GM19372 (cell line): Measurements from ENCODE around the gene ERRFI1.

Experiments
- ATAC-seq: cut with Tn5 transposase; IDR thresholded peaks from one replicate; pipeline ENCODE4 v1.9.1; 2021; ENCODE audit warnings: mild to moderate bottlenecking, low read depth, moderate library complexity; ENCODE audit not compliant: unreplicated experiment

Gene ERRFI1

DNA sequence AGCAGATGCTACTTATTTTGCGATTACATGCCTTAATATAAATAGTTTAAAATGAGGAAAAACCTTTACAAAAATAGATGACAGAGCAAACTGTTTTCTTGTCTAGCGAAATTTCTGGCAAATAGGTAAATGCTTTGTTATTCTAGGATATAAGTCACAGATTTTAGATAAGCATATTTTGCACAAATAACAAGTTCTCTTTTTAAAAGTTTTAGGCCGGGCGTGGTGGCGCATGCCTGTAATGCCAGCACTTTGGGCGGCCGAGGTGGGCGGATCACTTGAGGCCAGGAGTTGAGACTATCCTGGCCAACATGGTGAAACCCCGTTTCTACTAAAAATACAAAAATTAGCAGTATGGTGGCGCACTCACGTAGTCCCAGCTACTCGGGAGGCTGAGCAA, 20.3 kb upstream of the ERRFI1 start:
- no peak for ATAC-seq

DNA sequence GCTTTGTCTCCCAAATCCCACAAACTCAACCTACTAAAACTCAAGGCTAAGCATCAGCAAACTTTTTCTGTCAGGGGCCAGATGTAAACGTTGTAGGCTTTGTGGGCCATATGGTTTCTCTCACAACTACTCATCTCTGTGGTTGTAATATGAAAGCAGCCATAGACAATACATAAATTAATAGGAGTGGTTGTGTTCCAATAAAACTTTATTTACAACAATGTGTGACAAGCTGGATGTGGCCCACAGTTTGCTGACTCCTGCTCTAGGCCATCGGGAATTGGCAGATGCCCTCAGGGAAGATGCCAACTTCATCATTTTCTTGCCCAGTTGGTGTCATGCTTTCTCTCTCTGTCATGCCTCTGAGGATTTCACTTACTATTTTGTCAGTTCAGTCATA, 17.5 kb upstream of the ERRFI1 start:
- no peak for ATAC-seq

DNA sequence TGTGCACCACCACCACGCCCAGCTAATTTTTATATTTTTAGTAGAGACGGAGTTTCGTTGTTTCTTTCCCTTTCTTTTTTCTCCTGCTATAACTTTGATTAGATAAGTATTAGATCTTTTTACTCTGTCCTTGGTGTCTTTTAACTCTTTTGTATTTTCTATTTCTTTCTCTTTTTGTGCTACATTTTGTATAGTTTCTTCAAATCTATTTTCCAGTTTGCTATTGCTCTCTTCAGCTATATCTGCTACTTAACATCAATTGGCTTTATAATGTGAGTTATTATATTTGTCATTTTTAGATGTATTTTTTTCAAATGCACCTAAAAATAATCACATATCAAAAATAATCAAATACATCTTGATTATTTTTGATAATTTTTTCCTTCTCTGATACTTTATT, 16.0 kb upstream of the ERRFI1 start:
- no peak for ATAC-seq

DNA sequence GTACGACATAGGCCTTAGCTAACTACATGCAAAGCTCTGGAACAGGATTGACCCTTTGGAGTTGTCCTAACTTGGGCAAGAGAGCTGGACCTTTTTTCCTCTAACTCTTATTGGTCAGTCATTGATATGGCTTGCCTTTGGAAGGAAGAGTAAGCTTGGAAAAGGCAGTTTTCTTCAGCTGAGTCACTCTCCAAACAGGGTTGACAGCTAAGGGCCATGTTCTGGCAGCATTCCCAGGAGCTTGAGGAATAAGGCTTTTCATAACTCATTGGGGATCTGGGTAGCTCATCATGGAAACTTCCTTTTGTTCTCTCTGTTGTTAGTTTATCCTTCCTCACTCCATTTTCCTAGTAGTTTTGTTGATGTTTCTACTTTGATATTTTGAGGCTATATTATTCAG, 14.5 kb upstream of the ERRFI1 start:
- ATAC-seq, result no peak

DNA sequence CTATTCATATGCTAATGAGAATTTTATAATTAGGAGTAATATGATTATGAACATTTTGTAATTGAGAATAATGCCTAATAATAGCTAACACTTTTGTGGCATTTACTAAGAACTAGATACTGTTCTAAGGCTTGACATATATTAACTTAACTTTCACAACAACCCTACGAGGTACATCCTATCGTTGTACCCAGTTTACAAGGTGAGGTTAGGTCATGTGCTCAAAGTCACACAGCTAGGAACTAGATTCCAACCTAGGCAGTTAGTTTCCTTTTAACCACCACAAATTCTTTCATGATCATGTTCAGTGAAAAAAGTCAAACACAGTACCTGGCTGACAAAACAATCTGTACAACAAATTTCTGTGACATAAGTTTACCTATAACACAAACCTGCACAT, 13.0 kb upstream of the ERRFI1 start:
- no peak for ATAC-seq

DNA sequence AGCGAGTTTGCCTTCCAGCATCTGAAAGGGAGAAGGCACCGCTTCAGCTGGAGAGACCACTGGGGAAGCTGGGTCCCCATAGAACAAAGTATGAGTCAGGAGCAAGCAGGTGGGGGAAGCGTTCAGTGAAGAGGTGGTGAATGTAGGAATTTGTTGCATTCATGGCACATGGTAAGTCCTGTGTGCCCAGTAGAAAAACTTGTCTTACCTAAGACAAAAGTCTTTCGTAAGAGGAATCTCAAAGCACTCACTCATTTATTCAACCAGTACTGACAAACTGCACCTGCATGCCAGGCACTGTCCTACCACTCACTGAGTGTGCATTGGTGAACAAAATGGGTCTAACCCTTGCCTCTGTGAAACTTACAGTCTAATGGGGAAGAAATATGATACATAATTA, 9.2 kb upstream of the ERRFI1 start:
- no peak for ATAC-seq

DNA sequence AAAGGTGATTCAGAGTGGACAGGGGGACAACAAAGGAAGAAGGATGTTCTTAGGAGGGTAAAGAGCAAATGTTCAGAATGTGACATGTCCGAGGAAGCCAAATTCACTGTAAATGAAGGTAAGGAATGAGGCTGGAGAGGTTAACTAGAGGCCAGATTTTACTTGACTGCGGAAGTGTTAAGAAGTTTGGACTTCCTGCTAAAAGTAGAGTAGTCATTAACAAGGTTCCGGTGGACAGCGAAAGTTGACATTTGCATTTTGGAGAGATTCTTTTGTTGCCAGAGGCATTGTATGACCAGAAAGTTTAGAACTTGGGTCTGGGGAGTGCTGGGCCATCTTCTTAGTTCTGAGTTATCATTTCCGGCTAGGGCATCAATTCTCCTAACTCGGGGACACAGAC, 7.2 kb upstream of the ERRFI1 start:
- ATAC-seq, result no peak

DNA sequence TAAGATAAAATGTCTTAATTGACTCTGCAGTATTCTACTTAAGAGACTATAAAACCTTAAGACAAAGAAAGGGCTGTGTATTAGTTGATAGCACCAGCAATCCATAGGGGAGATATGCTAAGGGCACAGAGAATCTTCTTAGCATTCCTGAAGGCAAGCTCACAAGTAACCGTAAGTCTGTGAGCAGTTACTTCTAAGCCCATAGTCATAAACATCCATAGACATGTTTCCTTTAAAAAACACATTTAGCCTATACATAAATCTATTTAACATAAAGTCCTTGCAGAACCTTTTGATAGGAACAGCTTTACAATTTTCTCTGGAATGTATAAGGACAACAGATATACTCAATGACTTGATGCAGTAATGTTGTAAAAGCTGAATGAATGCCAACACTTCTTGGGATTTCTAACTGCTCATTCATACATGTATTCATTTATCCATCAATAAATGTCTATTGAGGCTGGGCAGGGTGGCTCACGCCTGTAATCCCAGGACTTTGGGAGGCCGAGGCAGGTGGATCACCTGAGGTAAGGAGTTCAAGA, 6.3 kb upstream of the ERRFI1 start:
- no peak for ATAC-seq

DNA sequence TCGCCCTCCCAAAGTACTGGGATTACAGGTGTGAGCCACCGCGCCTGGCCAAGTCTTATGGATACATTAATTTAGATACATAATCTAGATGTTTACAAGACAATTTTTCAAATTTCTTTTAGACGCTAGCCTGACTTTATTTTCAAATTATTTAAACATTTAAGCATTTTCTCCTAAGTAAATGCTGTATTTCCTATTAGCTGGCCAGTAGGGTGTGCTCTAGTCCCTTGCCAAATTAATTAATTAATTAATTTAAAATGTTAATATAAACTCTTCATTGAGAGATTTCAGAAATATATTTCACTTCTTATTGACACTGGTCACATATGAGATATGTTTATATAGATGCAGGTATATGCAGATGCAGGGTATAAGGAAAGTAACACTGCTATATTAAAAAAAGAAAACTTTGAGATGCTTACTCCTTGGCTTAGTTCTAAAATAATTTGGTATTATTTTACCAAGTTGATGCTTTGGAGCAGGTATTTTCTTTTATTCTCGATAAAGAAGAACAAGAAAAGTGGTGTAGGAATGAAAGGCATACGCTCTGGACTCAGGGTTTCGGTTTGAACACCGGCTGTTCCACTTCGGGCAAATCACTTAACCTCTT, 5.2 kb upstream of the ERRFI1 start:
- no peak for ATAC-seq

DNA sequence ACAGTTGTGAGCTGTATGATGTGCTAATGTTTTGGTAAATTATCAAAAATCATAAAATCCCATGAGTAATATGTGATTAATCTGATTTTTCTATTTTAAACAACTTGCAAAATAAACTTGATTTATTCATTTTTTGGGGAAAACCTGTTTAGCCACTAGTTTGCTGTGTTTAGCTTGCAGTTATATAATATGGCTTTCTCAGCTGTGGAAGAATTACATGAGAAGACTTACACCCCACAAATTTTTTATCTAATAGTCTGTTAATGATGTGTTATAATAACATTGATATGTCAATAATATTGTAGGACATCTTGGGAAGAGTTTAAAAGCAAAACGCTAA, 2.4 kb upstream of the ERRFI1 start:
- no peak for ATAC-seq

DNA sequence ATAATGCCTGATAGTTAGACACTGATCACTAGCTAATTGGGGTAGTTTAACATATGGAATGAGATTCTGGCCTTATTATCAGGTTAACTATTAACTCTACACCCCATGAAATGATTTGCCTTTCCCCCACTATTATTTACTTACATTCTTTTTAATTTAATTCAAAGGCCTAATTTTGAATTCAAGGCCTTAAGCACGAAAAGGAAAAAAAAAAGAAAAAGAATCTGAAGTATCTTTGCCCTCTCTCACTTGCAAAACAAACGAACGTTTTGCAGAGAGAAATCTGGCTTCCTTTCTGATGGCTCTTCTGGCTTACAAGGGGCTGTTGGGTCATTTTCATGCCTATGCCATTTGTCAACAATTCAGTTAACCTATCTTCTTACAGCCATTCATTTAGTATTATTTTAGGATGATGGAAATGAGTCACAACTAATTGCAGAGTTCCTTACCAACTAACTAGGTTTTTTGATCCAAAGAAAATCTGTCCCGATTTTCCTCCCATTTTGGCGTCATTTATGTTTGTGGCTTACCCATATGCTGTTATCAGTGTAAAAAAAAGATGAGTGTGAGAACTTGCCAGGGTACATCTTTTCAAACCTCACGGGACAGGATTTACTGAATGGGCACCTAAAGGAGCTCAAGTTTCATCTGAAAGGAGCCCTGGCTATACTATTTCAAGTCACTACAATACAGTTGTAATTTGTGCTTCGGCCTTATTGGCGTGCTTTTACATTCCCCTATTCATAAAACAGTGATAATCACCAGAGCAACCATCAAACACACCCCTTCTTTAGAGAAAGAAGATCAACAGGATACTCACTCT, 1.9 kb upstream of the ERRFI1 start:
- ATAC-seq, result no peak

DNA sequence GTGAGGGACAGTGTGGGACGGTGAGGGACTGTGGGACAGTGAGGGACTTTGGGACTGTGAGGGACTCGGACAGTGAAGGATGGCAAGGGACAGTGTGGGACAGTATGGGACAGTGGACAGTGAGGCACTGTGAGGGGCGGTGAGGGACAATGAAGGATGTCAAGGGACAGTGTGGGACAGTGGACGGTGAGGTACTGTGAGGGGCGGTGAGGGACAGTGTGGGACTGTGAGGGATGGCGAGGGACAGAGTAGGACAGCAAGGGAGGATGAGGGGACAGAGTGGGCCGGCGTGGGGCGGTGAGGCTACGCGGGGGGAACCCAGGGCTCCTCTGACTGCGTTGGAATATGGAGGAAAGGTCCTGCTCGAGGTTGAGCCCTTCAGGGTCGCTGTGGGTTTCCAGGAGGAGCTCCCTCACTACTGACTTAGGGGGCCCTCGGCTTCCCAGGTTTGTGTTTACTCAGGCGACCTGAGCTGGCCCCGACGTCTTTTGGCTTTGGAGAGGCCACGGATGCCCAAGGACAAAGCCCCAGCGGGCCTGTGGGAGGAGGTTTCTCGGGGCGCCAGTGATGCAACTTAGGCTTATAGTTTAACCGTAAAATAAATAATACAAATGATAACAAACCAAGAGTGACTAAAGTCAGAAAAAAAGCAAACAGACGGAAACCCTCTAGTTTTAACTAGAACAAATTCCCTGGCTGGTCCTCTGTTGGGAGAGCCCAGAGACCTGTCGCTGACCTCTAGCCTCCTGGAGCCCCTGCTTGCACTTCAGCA, 1.1 kb upstream of the ERRFI1 start:
- no peak for ATAC-seq

DNA sequence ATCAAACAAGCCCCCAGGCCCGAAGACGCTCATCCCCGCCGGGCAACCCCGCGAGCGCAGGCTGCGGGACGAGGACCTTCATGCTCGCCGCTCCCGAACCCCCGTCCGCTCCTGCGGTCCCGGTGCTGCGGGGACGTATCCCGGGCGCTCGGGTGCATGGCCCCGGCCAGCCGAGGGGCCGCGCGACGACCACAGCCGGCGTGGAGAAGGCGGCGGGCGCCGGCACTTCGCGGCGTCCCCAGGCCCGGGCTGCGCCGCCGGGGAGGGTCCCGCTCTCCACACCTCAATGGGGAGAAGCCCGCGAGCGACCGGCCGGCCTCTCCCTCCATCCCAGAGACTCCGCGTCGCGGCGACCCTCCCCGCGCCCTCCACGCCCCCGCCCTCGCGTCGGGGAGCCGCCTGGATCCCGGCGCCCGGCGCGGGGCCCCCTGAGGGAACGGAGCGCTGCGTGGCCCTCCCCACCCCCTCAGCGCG, 401 bp downstream of the ERRFI1 start:
- ATAC-seq, result peak; percentile 12

DNA sequence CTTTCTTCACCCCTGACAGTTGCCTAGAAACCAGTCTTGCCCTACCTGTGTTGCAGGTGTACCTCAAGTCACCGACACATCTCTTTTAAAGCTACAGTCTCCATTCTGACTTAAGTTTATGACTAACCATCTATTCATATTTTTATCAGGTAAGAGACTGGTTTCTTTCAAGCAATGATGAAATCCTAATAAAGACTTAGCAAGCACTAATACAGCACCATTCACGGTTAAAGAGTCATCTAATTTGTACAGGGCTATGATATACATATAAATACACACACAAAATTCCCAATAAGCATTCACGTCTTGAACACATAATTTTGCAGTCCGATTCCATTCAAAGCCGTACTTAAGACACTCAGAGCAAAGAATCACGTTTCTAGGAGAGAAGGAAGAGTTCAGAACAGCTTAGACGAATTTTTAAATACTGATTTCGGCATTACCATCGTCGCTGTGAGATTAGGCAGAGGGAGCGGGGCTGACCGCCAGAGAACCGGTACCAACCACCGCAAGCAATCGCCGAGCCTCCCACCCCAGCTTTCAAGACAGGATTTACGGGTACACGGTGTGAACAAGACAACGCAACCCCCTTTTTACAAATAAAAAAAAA, 943 bp downstream of the ERRFI1 start:
- no peak for ATAC-seq

DNA sequence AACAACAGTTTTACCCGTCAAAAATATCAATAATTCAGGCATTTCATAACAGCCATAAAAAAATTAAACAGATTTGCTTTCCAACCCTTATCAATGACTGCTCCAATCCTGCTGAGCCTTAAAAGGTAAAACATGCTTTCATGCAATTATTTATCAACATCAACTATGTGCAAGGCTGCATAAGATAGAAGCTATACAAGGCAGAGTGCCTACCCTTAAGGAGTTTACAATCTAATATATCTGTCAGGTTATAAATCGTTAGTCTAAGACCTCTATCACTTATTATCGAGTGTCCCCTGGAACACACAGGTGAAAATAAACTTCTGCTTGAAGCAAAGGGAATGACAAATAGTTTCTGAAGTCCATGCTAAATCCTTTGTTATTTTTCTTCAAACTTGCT, 1.8 kb downstream of the ERRFI1 start:
- no peak for ATAC-seq

DNA sequence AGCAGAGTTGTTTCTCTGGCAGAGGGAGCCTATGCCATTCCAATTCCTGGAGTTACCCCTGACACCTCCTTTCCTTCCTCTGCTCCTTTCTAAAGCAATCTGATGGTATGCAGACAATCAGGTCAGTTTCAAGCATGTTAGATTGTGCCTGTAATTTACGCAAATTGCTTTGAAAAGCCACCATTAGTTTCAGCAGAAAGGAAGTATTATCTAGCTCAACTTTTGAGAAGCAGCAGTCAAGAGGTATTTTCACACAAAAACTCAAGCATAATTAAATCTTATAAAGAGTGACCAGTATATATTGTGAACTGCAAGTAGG, 2.2 kb downstream of the ERRFI1 start:
- no peak for ATAC-seq

DNA sequence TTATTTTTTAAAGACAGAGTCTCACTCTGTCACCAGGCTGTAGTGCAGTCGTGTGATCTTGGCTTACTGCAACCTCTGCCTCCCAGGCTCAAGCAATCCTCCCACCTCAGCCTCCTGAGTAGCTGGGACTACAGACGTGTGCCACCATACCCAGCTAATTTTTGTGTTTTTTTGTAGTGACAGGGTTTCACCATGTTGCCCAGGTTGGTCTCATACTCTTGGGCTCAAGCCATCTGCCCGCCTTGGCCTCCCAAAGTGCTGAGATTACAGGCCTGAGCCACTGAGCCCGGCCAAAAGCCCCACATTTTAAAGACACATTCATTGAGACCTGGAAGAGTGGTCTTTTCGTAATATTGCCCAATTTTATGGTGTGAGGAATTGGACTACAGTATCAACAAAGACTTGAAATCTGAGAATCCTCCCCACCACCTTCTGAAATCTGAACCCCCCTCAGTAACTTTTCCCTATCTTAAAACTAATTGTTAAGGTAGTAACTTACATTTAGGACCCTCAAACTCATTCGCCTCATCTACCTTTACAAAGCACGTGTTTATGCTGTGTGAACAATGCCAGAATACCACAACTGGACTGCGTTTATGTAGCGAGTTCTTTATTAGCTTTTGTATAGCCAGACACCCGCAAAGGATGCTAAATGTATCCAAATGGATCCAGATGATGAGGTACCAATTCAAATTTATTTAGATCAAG, 2.7 kb downstream of the ERRFI1 start:
- ATAC-seq, result no peak

DNA sequence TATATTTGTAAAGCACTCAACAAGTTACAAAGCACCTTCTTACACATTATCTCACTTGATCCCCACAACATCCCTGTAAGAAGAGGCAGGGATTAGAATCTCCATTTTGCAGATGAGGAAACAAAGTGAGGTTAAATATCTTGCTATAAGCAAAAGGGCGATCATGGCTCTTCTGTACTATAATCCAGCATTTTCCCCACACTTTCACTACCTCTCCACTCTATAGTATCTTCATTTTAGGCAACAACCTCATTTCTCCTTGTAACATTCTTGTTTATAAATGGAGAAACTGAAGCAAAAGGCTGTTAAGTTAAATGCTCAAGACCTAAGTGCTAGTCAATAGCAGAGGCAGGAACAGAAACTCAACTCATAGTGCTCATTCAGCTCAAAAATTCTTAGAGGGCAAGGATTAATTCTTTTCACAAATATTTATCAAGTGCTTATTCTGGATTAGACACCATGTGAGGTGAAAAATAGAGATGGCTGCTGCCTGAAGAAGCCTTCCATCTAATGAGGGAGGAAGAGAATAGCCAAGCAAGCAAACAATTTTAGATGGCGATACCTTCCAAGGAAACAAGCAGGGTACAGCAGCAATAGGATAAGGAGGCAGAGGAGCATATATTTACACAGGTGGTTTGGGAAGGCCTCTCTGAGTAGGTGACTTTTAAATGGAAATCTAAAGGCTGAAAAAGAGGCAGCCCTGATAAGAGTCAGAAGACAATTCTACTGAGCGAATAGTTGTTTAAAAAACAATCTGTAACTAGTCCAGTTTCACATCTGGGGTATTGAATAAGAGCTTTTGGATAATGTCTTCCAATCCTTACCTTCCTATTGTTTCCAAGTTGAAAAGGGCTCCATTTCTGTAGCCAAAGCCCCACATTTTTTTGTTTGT, 3.5 kb downstream of the ERRFI1 start:
- no peak for ATAC-seq

DNA sequence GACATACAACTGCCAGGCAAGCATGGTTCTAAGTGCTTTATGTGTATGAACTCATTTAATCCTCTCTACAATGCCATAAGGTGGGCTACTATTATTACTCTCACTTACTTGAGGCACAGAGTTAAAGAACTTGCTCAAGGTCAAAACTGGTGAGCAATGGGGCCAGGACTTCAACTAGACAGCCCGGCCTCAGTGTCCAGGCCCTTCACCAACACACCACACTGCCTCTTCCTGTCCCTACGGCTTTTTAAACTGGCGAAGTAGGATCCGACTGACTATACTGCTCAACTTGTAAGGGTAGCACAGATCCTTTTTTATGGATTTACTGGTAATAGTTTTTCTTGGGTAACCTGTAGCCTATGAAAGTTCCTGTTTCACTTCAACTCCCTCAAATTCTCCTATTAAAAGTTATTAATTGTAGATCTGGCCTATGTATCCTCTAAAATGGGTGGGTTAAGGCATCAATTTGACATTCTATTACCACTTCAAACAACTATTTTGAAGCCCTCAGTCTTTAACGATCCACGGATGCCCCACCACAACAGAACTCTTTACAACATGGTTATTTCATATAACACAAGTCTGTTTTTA, 4.3 kb downstream of the ERRFI1 start:
- no peak for ATAC-seq
